Measurements from ENCODE around the gene GOLGA2.

DNA sequence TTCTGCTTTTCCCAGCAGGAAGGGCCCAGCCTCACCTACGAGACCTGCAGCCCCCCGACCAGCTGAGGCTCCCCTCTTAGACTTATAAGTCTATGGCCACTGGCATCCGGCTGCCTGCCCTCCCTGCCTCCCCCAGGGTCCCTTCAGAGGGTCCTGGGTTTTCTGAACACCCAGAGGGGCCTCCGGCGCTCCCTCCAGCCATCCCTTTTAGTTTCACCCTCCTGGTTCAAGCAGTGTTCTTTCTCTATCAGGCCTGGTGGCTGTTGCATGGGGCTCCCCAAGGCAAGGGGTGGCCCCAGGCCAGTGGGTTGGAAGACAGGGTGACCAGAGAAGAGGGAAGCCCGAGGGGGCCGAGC, 21.8 kb downstream of the GOLGA2 start:
- TF ChIP-seq, protein P1, sequence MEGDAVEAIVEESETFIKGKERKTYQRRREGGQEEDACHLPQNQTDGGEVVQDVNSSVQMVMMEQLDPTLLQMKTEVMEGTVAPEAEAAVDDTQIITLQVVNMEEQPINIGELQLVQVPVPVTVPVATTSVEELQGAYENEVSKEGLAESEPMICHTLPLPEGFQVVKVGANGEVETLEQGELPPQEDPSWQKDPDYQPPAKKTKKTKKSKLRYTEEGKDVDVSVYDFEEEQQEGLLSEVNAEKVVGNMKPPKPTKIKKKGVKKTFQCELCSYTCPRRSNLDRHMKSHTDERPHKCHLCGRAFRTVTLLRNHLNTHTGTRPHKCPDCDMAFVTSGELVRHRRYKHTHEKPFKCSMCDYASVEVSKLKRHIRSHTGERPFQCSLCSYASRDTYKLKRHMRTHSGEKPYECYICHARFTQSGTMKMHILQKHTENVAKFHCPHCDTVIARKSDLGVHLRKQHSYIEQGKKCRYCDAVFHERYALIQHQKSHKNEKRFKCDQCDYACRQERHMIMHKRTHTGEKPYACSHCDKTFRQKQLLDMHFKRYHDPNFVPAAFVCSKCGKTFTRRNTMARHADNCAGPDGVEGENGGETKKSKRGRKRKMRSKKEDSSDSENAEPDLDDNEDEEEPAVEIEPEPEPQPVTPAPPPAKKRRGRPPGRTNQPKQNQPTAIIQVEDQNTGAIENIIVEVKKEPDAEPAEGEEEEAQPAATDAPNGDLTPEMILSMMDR (IDR thresholded peaks at IDR 0.05): no peak
- no peak for TF ChIP-seq EZH2 (IDR thresholded peaks at IDR 0.05; ENCODE audit: borderline replicate concordance, insufficient read depth, low read depth, low read length, poor library complexity, severe bottlenecking)
